H1 (cell line): Measurements from ENCODE around the gene ALK. TPM values are rescaled to one million over a fixed set of nuclear protein-coding genes. Genes with fewer than 3 reads are reported as not detected.

ENCODE experiments used
- CTCF ChIA-PET: fragments of 300-600 bp; sonication (Branson Sonifier 250); formaldehyde crosslinking; loops from one replicate; lab custom pipeline; 2021; ENCODE audit not compliant: partially characterized antibody; lab: Charles Lee
- POLR2A ChIA-PET: fragments of 300-600 bp; sonication (Branson Sonifier 250); formaldehyde crosslinking; loops from one replicate; lab custom pipeline; 2021; ENCODE audit warnings: inconsistent platforms; ENCODE audit not compliant: partially characterized antibody; lab: Charles Lee
- DNase-seq, 2 experiments: peaks; one replicate each; pipeline versions ENCODE4 v3.0.0 to v3.0.0-alpha.2; 2010 to 2022; ENCODE audit warnings: low spot score in 2 of 2, low read depth in 1 of 2, mixed read lengths in 1 of 2
- FAIRE-seq: peaks from 2 replicates; lab custom pipeline; 2011; peaks lifted over from hg19 to GRCh38; lab: Jason Lieb, UNC
- H2AFZ ChIP-seq: 2 replicates; pipeline ENCODE4 v1.8.1; 2012; ENCODE audit warnings: low read length, inconsistent platforms
- H2AK5ac ChIP-seq: 2 replicates; pipeline ENCODE4 v1.6.1; 2013; ENCODE audit warnings: low read depth, low read length
- H2BK120ac ChIP-seq: replicated peaks from 2 replicates; pipeline ENCODE3; 2013; ENCODE audit warnings: low read depth, low read length, inconsistent platforms
- H2BK12ac ChIP-seq: 2 replicates; pipeline ENCODE4 v1.6.1; 2013; ENCODE audit warnings: low read depth, low read length
- H2BK15ac ChIP-seq: 2 replicates; pipeline ENCODE4 v1.6.1; 2013; ENCODE audit warnings: low read length
- H2BK20ac ChIP-seq: 2 replicates; pipeline ENCODE4 v1.6.1; 2013; ENCODE audit warnings: low read length
- H2BK5ac ChIP-seq: 2 replicates; pipeline ENCODE4 v1.6.1; 2013; ENCODE audit warnings: low read depth, low read length
- H3K14ac ChIP-seq: 2 replicates; pipeline ENCODE4 v1.6.1; 2013; ENCODE audit warnings: inconsistent platforms; ENCODE audit not compliant: insufficient read length
- H3K18ac ChIP-seq: 2 replicates; pipeline ENCODE4 v1.6.1; 2013; ENCODE audit warnings: low read length; ENCODE audit errors: extremely low read depth
- H3K23ac ChIP-seq: 2 replicates; pipeline ENCODE4 v1.6.1; 2013; ENCODE audit warnings: inconsistent platforms; ENCODE audit not compliant: insufficient read length
- H3K23me2 ChIP-seq: 2 replicates; pipeline ENCODE4 v1.6.1; 2013; ENCODE audit warnings: low read depth, low read length
- H3K27ac ChIP-seq: 2 replicates; pipeline ENCODE4 v1.6.1; 2011; ENCODE audit warnings: low read depth, low read length, inconsistent platforms
- H3K27me3 ChIP-seq, 4 experiments: replicated peaks in 1 of 4; 1 replicate in 1 of 4; 2 replicates in 3 of 4; pipeline versions ENCODE4 v1.6.1 to v1.8.1; 2011 to 2013; ENCODE audit warnings: low read length in 3 of 4, mild to moderate bottlenecking in 3 of 4, inconsistent platforms in 2 of 4, mixed read lengths in 2 of 4, moderate library complexity in 1 of 4; ENCODE audit not compliant: control insufficient read depth in 3 of 4, insufficient read depth in 3 of 4; ENCODE audit errors: extremely low read depth in 1 of 4
- H3K36me3 ChIP-seq, 4 experiments: 2 replicates each; pipeline versions ENCODE4 v1.6.1 to v1.8.1; 2011 to 2013; ENCODE audit warnings: mild to moderate bottlenecking in 4 of 4, low read length in 3 of 4, moderate library complexity in 2 of 4, control low read depth in 1 of 4, inconsistent platforms in 1 of 4; ENCODE audit not compliant: insufficient read depth in 4 of 4, control insufficient read depth in 2 of 4
- H3K4ac ChIP-seq: replicated peaks from 2 replicates; pipeline ENCODE3; 2013; ENCODE audit warnings: low read length, low read depth, mixed read lengths, inconsistent platforms; ENCODE audit not compliant: insufficient read length
- H3K4me1 ChIP-seq, 4 experiments: replicated peaks in 1 of 4; 1 replicate in 1 of 4; 2 replicates in 3 of 4; pipeline versions ENCODE4 v1.6.1 to v1.8.1; 2011 to 2013; ENCODE audit warnings: low read length in 3 of 4, inconsistent platforms in 2 of 4, mixed read lengths in 1 of 4; ENCODE audit not compliant: insufficient read depth in 4 of 4, control insufficient read depth in 3 of 4
- H3K4me2 ChIP-seq, 2 experiments: 2 replicates each; pipeline versions ENCODE4 v1.6.1 to v1.8.1; 2011 to 2013; ENCODE audit warnings: low read depth in 2 of 2, low read length in 2 of 2, control low read depth in 1 of 2, inconsistent platforms in 1 of 2, mild to moderate bottlenecking in 1 of 2; ENCODE audit not compliant: insufficient read depth in 1 of 2
- H3K4me3 ChIP-seq, 4 experiments: fragments of 200-600, 300-600 bp in 1 of 4; sonication (generic), shearing (Covaris generic), sonication (Bioruptor Twin) in 1 of 4; 2 replicates each; pipeline versions ENCODE4 v1.5.1 to v1.8.1; 2011 to 2016; ENCODE audit warnings: low read length in 4 of 4, low read depth in 3 of 4, control low read depth in 2 of 4, inconsistent platforms in 2 of 4, mild to moderate bottlenecking in 2 of 4, mixed read lengths in 1 of 4, moderate library complexity in 1 of 4; ENCODE audit not compliant: insufficient read depth in 2 of 4; ENCODE audit errors: extremely low read depth in 1 of 4
- H3K56ac ChIP-seq: replicated peaks from 2 replicates; pipeline ENCODE3; 2013; ENCODE audit warnings: low read depth, mild to moderate bottlenecking, mixed read lengths, low read length, inconsistent platforms; ENCODE audit not compliant: insufficient read length
- H3K79me1 ChIP-seq: 2 replicates; pipeline ENCODE4 v1.6.1; 2013; ENCODE audit warnings: low read depth, low read length, control low read depth
- H3K79me2 ChIP-seq, 2 experiments: 2 replicates each; pipeline versions ENCODE4 v1.6.1 to v1.8.1; 2012 to 2013; ENCODE audit warnings: low read length in 2 of 2, mild to moderate bottlenecking in 2 of 2, inconsistent platforms in 1 of 2; ENCODE audit not compliant: insufficient read depth in 2 of 2, control insufficient read depth in 1 of 2
- H3K9ac ChIP-seq, 4 experiments: replicated peaks in 1 of 4; 1 replicate in 1 of 4; 2 replicates in 3 of 4; pipeline versions ENCODE4 v1.6.1 to v1.8.1; 2011 to 2013; ENCODE audit warnings: low read depth in 3 of 4, low read length in 3 of 4, control low read depth in 2 of 4, mild to moderate bottlenecking in 2 of 4, moderate library complexity in 2 of 4, inconsistent platforms in 1 of 4; ENCODE audit errors: extremely low read depth in 1 of 4
- H3K9me3 ChIP-seq, 2 experiments: 2 replicates each; pipeline versions ENCODE4 v1.6.1 to v1.8.1; 2012 to 2013; ENCODE audit warnings: mild to moderate bottlenecking in 2 of 2, moderate library complexity in 2 of 2, control low read depth in 1 of 2, inconsistent platforms in 1 of 2, low read depth in 1 of 2, low read length in 1 of 2, mixed read lengths in 1 of 2; ENCODE audit not compliant: insufficient read depth in 2 of 2
- H4K20me1 ChIP-seq, 2 experiments: replicated peaks in 1 of 2; 2 replicates each; pipeline versions ENCODE3 to v1.8.1; 2011 to 2013; ENCODE audit warnings: inconsistent platforms in 2 of 2, low read length in 2 of 2, mild to moderate bottlenecking in 1 of 2; ENCODE audit not compliant: insufficient read depth in 2 of 2, control insufficient read depth in 1 of 2
- H4K5ac ChIP-seq: 2 replicates; pipeline ENCODE4 v1.6.1; 2013; ENCODE audit warnings: low read length, low read depth, mixed read lengths, inconsistent platforms; ENCODE audit not compliant: insufficient read length
- H4K8ac ChIP-seq: 2 replicates; pipeline ENCODE4 v1.8.0; 2013; ENCODE audit warnings: mild to moderate bottlenecking, moderate library complexity, low read length, inconsistent platforms; ENCODE audit not compliant: insufficient read depth; ENCODE audit errors: extremely low read depth
- H4K91ac ChIP-seq: replicated peaks from 2 replicates; pipeline ENCODE3; 2013; ENCODE audit warnings: low read length, mixed read lengths, inconsistent platforms; ENCODE audit not compliant: insufficient read length
- BCL11A ChIP-seq, 2 experiments: IDR thresholded peaks; one replicate each; pipeline ENCODE4 v1.6.1; 2011; ENCODE audit warnings: low read depth in 2 of 2, low read length in 2 of 2, mild to moderate bottlenecking in 2 of 2
- CBX5 ChIP-seq: fragments of 300-800, 300-1000 bp; sonication (generic); IDR thresholded peaks from 2 replicates; pipeline ENCODE4 v1.7.1; 2016; ENCODE audit warnings: antibody characterized with exemption, low read length, low read depth
- CBX8 ChIP-seq: fragments of 300-800, 300-1000 bp; sonication (generic); IDR thresholded peaks from 2 replicates; pipeline ENCODE4 v1.7.1; 2016; ENCODE audit warnings: low read depth, low read length, borderline replicate concordance
- EGR1 ChIP-seq: IDR thresholded peaks from 2 replicates; pipeline ENCODE4 v1.6.1; 2011; ENCODE audit warnings: low read depth, low read length, borderline replicate concordance
- GABPA ChIP-seq: IDR thresholded peaks from 2 replicates; pipeline ENCODE4 v1.6.1; 2011; ENCODE audit warnings: mild to moderate bottlenecking, low read length, moderate library complexity, borderline replicate concordance; ENCODE audit not compliant: insufficient read depth
- RAD21 ChIP-seq, 2 experiments: IDR thresholded peaks in 1 of 2; conservative IDR thresholded peaks in 1 of 2; 2 replicates each; pipeline ENCODE4 v1.6.1; 2011; ENCODE audit warnings: low read depth in 2 of 2, low read length in 2 of 2, improper control_type of control experiment in 1 of 2, inconsistent platforms in 1 of 2, mild to moderate bottlenecking in 1 of 2, moderate library complexity in 1 of 2
- SIX5 ChIP-seq: IDR thresholded peaks from 2 replicates; pipeline ENCODE4 v1.6.1; 2011; ENCODE audit warnings: mild to moderate bottlenecking, low read depth, low read length
- SP2 ChIP-seq: IDR thresholded peaks from 2 replicates; pipeline ENCODE4 v1.6.1; 2012; ENCODE audit warnings: mild to moderate bottlenecking, low read length, inconsistent platforms
- TBP ChIP-seq: IDR thresholded peaks from 2 replicates; pipeline ENCODE4 v1.6.1; 2011; ENCODE audit warnings: low read depth, low read length, improper control_type of control experiment
- TEAD4 ChIP-seq: IDR thresholded peaks from 2 replicates; pipeline ENCODE4 v1.6.1; 2012; ENCODE audit warnings: low read depth, low read length, inconsistent platforms, mixed read lengths
- WGBS, 2 experiments: shearing (Covaris generic) in 1 of 2; methylation state at CpG; one replicate each; pipeline versions ENCODE4 v1.1.6 to v1.1.7; 2013 to 2015; ENCODE audit warnings: low lambda C conversion rate in 2 of 2, mixed read lengths in 2 of 2, inconsistent platforms in 1 of 2, low coverage in 1 of 2, missing lambda C conversion rate in 1 of 2; ENCODE audit not compliant: insufficient replicate concordance in 2 of 2, insufficient coverage in 1 of 2, insufficient read length in 1 of 2; ENCODE audit errors: extremely low coverage in 1 of 2, missing lambda C conversion rate in 1 of 2; 5-methylcytosine and 5-hydroxymethylcytosine counted together
- polyA plus RNA-seq, 7 experiments: library from polyadenylated mRNA; depleted of rRNA in 3 of 7; stranded (reverse) in 5 of 7; unstranded in 2 of 7; fragments of >200 nt in 5 of 7; fragments of 200-250 nt in 2 of 7; gene quantifications; 1 replicate in 5 of 7; 2 replicates in 1 of 7; 4 replicates in 1 of 7; pipeline versions ENCODE4 v1.2.1 to v1.2.3, GENCODE V29; 2011 to 2013; ENCODE audit warnings: missing spikeins in 2 of 7, mixed read lengths in 2 of 7
- total RNA-seq: library from RNA; stranded (reverse); fragmentation: NEBNext Ultra II Directional; extraction: Animal tissue kit (Norgen Biotek cat#: 25700); gene quantifications from 2 replicates; pipeline ENCODE4 v1.2.1, GENCODE V29; 2021
- TF ChIP-seq, protein P1 (sequence below): IDR thresholded peaks from 2 replicates; pipeline ENCODE4 v1.6.1; 2012; ENCODE audit warnings: inconsistent platforms

The ALK gene
- total and polyA plus RNA-seq, 2 of the 8 experiments (the other 6 are each of a cell fraction or from before 2014, with no cell fraction given): 0.02 to 0.09 TPM

DNA sequence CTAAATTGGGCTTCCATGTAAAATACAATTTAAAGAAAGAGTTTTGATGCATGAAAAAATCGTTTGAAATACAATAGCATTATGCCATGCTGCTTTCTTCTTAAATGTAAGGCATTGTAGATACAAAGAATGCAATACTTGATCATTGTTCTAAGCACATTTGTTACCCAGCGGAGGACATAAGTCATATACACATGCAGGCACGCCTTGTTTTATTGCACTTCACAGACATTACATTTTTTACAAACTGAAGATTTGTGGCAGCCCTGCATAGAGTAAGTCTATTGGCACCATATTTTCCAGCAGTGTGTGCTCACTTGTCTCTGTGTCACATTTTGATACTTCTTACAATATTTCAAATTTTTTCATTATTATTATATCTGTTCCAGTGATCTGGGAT lies 461.2 kb downstream of the ALK start:
- CTCF ChIA-PET: no interaction called here
- 85% methylated on average over 3 of the region's 3 CpGs; no CpG with 5 or more reads in 1 of the 2 experiments for WGBS, 2 experiments
- no peaks in the 10 kb centered on the region for H3K27me3 ChIP-seq
- FAIRE-seq: no peak
- no peaks in the 10 kb centered on the region for H3K79me2 ChIP-seq
- no peak overlapping the region for H3K9ac ChIP-seq
- POLR2A ChIA-PET: no interaction called here
- H3K4ac ChIP-seq: no peak overlapping the region
- no peak overlapping the region for H2BK15ac ChIP-seq
- H3K4me1 ChIP-seq: 0 out of 7 replicates have a peak, but pooled peaks cover 0 to 3% (median 0%) of the 10 kb centered on the region in 4 experiments
- no peak overlapping the region for H3K4me3 ChIP-seq
- no peak overlapping the region for H3K18ac ChIP-seq
- DNase-seq: no peak
- no peak overlapping the region for H2AK5ac ChIP-seq
- H3K56ac ChIP-seq: no peak overlapping the region
- H2BK5ac ChIP-seq: no peak overlapping the region
- no peak overlapping the region for H2BK120ac ChIP-seq
- no peak overlapping the region for H3K14ac ChIP-seq
- no peaks in the 10 kb centered on the region for H3K23me2 ChIP-seq
- no peaks in the 10 kb centered on the region for H3K36me3 ChIP-seq
- H4K20me1 ChIP-seq: no peaks in the 10 kb centered on the region
- no peak overlapping the region for H2BK12ac ChIP-seq
- H4K91ac ChIP-seq: no peak overlapping the region
- no peak overlapping the region for H2BK20ac ChIP-seq
- no peak overlapping the region for H3K27ac ChIP-seq
- no peak overlapping the region for H2AFZ ChIP-seq
- H3K79me1 ChIP-seq: no peaks in the 10 kb centered on the region
- no peaks in the 10 kb centered on the region for H3K9me3 ChIP-seq
- no peak overlapping the region for H4K5ac ChIP-seq
- H3K23ac ChIP-seq: no peak overlapping the region
- no peak overlapping the region for H3K4me2 ChIP-seq
- H4K8ac ChIP-seq: no peak overlapping the region
- no peak for TF ChIP-seq TBP
- no peak for TF ChIP-seq EGR1
- no peak for TF ChIP-seq GABPA
- TF ChIP-seq SP2: no peak
- no peak for TF ChIP-seq SIX5
- TF ChIP-seq BCL11A (IDR thresholded peaks at IDR 0.05; ENCODE audit: low read depth in 2 of 2, low read length in 2 of 2): no peak
- TF ChIP-seq RAD21 (IDR thresholded peaks at IDR 0.05 in 1 of 2, conservative IDR thresholded peaks at IDR 0.05 in 1 of 2; ENCODE audit: low read depth in 2 of 2, low read length in 2 of 2): no peak
- TF ChIP-seq CBX8: no peak
- no peak for TF ChIP-seq TEAD4
- TF ChIP-seq CBX5: no peak
- TF ChIP-seq, protein P1, sequence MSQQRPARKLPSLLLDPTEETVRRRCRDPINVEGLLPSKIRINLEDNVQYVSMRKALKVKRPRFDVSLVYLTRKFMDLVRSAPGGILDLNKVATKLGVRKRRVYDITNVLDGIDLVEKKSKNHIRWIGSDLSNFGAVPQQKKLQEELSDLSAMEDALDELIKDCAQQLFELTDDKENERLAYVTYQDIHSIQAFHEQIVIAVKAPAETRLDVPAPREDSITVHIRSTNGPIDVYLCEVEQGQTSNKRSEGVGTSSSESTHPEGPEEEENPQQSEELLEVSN: no peak
